ENCODE results near the gene BAG5. TPM values are rescaled to one million over a fixed set of nuclear protein-coding genes. Genes with fewer than 3 reads are reported as not detected.

The BAG5 gene
- total and polyA plus RNA-seq, 2 of the 8 experiments (the other 6 are each of a cell fraction or from before 2014, with no cell fraction given): 7.4 to 29.5 TPM

- TF ChIP-seq GTF2F1 (IDR thresholded peaks at IDR 0.05; ENCODE audit: borderline replicate concordance, low read depth, low read length) (no peak), RBBP5 (IDR thresholded peaks at IDR 0.05; ENCODE audit: borderline replicate concordance, low read depth, low read length) (no peak), MAX (IDR thresholded peaks at IDR 0.05) (no peak), CREB1 (IDR thresholded peaks at IDR 0.05) (no peak), JUN (IDR thresholded peaks at IDR 0.05; ENCODE audit: low read depth, low read length) (no peak), SIRT6 (IDR thresholded peaks at IDR 0.05; ENCODE audit: low read length) (no peak), RAD21 (IDR thresholded peaks at IDR 0.05 in 1 of 2, conservative IDR thresholded peaks at IDR 0.05 in 1 of 2; ENCODE audit: low read depth in 2 of 2, low read length in 2 of 2) (no peak)
Observed at GRCh38 chr14:103563844-103564505, 1.5 kb upstream of the BAG5 start (continued).

Measured in H1 (cell line).